ENCODE measurements around the gene EFNA2.

Gene EFNA2

GRCh38 chr19:1296575-1297271 lies 11.1 kb downstream of the EFNA2 start:
- no peaks in the 10 kb centered on the region for H3K27me3 ChIP-seq (ENCODE audit: insufficient read depth, low read length, poor library complexity, severe bottlenecking)
- no peaks in the 10 kb centered on the region for H3K9me3 ChIP-seq (ENCODE audit: insufficient read depth, low read depth, low read length)
- H3K9ac ChIP-seq (ENCODE audit: low read depth, low read length, poor library complexity, severe bottlenecking) = no peak overlapping the region
- no peaks in the 10 kb centered on the region for H3K9me2 ChIP-seq (replicated peaks; ENCODE audit: low read depth, low read length)
- no peaks in the 10 kb centered on the region for H3K36me3 ChIP-seq (ENCODE audit: insufficient read depth, low read length)
- H3K79me2 ChIP-seq (ENCODE audit: insufficient read depth, low read length) = no peaks in the 10 kb centered on the region
- H4K20me1 ChIP-seq (ENCODE audit: insufficient read depth, low read length, poor library complexity, severe bottlenecking) = no peaks in the 10 kb centered on the region
- no peak overlapping the region for H3K4me3 ChIP-seq (ENCODE audit: low read length, poor library complexity, severe bottlenecking)
- H3F3A ChIP-seq (ENCODE audit: low read depth) = no peaks in the 10 kb centered on the region
- H3K4me2 ChIP-seq (ENCODE audit: low read depth, low read length, poor library complexity, severe bottlenecking) = no peak overlapping the region
- TF ChIP-seq EZH2phosphoT487 (IDR thresholded peaks at IDR 0.05; ENCODE audit: borderline replicate concordance) = no peak
- TF ChIP-seq CTCF (conservative IDR thresholded peaks at IDR 0.05; ENCODE audit: low read length) = no peak
- H3K4me1 ChIP-seq (ENCODE audit: insufficient read depth, low read length, poor library complexity, severe bottlenecking) = no peaks in the 10 kb centered on the region
- H2AFZ ChIP-seq (ENCODE audit: low read length) = no peak overlapping the region

GRCh38 chr19:1298235-1298634 lies 12.6 kb downstream of the EFNA2 start:
- H4K20me1 ChIP-seq (ENCODE audit: insufficient read depth, low read length, poor library complexity, severe bottlenecking) = no peaks in the 10 kb centered on the region
- no peaks in the 10 kb centered on the region for H3K9me3 ChIP-seq (ENCODE audit: insufficient read depth, low read depth, low read length)
- no peak overlapping the region for H3K4me2 ChIP-seq (ENCODE audit: low read depth, low read length, poor library complexity, severe bottlenecking)
- H3K79me2 ChIP-seq (ENCODE audit: insufficient read depth, low read length) = no peaks in the 10 kb centered on the region
- no peak for TF ChIP-seq CTCF (conservative IDR thresholded peaks at IDR 0.05; ENCODE audit: low read length)
- no peak for TF ChIP-seq EZH2phosphoT487 (IDR thresholded peaks at IDR 0.05; ENCODE audit: borderline replicate concordance)
- no peaks in the 10 kb centered on the region for H3K27me3 ChIP-seq (ENCODE audit: insufficient read depth, low read length, poor library complexity, severe bottlenecking)
- no peak overlapping the region for H3K4me3 ChIP-seq (ENCODE audit: low read length, poor library complexity, severe bottlenecking)
- H2AFZ ChIP-seq (ENCODE audit: low read length) = no peak overlapping the region
- no peaks in the 10 kb centered on the region for H3K9me2 ChIP-seq (replicated peaks; ENCODE audit: low read depth, low read length)
- H3F3A ChIP-seq (ENCODE audit: low read depth) = no peaks in the 10 kb centered on the region
- no peaks in the 10 kb centered on the region for H3K36me3 ChIP-seq (ENCODE audit: insufficient read depth, low read length)
- no peak overlapping the region for H3K9ac ChIP-seq (ENCODE audit: low read depth, low read length, poor library complexity, severe bottlenecking)
- H3K4me1 ChIP-seq (ENCODE audit: insufficient read depth, low read length, poor library complexity, severe bottlenecking) = no peaks in the 10 kb centered on the region

GRCh38 chr19:1299801-1300200 lies 14.1 kb downstream of the EFNA2 start:
- no peaks in the 10 kb centered on the region for H3K79me2 ChIP-seq (ENCODE audit: insufficient read depth, low read length)
- H3K4me2 ChIP-seq (ENCODE audit: low read depth, low read length, poor library complexity, severe bottlenecking) = no peak overlapping the region
- H3K9me3 ChIP-seq (ENCODE audit: insufficient read depth, low read depth, low read length) = no peaks in the 10 kb centered on the region
- H3K4me3 ChIP-seq (ENCODE audit: low read length, poor library complexity, severe bottlenecking) = no peak overlapping the region
- no peaks in the 10 kb centered on the region for H3K4me1 ChIP-seq (ENCODE audit: insufficient read depth, low read length, poor library complexity, severe bottlenecking)
- H3K9ac ChIP-seq (ENCODE audit: low read depth, low read length, poor library complexity, severe bottlenecking) = no peak overlapping the region
- H3K9me2 ChIP-seq (replicated peaks; ENCODE audit: low read depth, low read length) = no peaks in the 10 kb centered on the region
- H3K36me3 ChIP-seq (ENCODE audit: insufficient read depth, low read length) = no peaks in the 10 kb centered on the region
- H4K20me1 ChIP-seq (ENCODE audit: insufficient read depth, low read length, poor library complexity, severe bottlenecking) = no peaks in the 10 kb centered on the region
- H3F3A ChIP-seq (ENCODE audit: low read depth) = no peaks in the 10 kb centered on the region
- H3K27me3 ChIP-seq (ENCODE audit: insufficient read depth, low read length, poor library complexity, severe bottlenecking) = no peaks in the 10 kb centered on the region
- no peak overlapping the region for H2AFZ ChIP-seq (ENCODE audit: low read length)
- TF ChIP-seq EZH2phosphoT487 (IDR thresholded peaks at IDR 0.05; ENCODE audit: borderline replicate concordance) (no peak), CTCF (conservative IDR thresholded peaks at IDR 0.05; ENCODE audit: low read length) (no peak)
